Uterus (tissue), 2 donors: ENCODE results near the gene MAEA.

Source experiments
- CTCF ChIP-seq, 4 experiments: fragments of 200-600 bp in 2 of 4; fragments of 450-650 bp in 2 of 4; sonication (generic) in 2 of 4; IDR thresholded peaks; one replicate each; pipeline ENCODE4 v1.5.1; 2016 to 2019; ENCODE audit warnings: antibody characterized with exemption in 4 of 4, mild to moderate bottlenecking in 2 of 4, moderate library complexity in 1 of 4
- POLR2A ChIP-seq, 2 donors: fragments of 450-650 bp; IDR thresholded peaks; one replicate each; pipeline ENCODE4 v1.6.1; 2016; ENCODE audit warnings: antibody characterized with exemption in 2 of 2, mild to moderate bottlenecking in 1 of 2, moderate library complexity in 1 of 2

GRCh38 chr4:1264942-1265341, 24.7 kb upstream of the MAEA start:
- TF ChIP-seq CTCF (IDR thresholded peaks at IDR 0.05) (no peak), POLR2A (IDR thresholded peaks at IDR 0.05) (no peak)
